Calu3 (cell line): ENCODE data around the gene LMTK2. TPM values are rescaled to one million over a fixed set of nuclear protein-coding genes. Genes with fewer than 3 reads are reported as not detected.

Source experiments
- BruUV-seq: library from RNA; stranded (reverse); fragments of 400-500 nt; replicated peaks from 2 replicates; lab custom pipeline; 2021; lab: Mats Ljungman, UMichigan
- CTCF ChIA-PET: fragments of 300-600 bp; sonication (Branson Sonifier 250); formaldehyde crosslinking; loops from one replicate; lab custom pipeline; 2022; ENCODE audit warnings: antibody characterized with exemption; lab: Charles Lee
- DNase-seq: peaks from one replicate; pipeline ENCODE4 v3.0.0; 2022
- H3K27ac Mint-ChIP-seq: one replicate; pipeline ENCODE4 v1.8.0; 2022; ENCODE audit warnings: mixed read lengths; ENCODE audit not compliant: unreplicated experiment
- H3K27me3 Mint-ChIP-seq: one replicate; pipeline ENCODE4 v1.8.0; 2022; ENCODE audit warnings: mixed read lengths; ENCODE audit not compliant: unreplicated experiment
- H3K36me3 Mint-ChIP-seq: one replicate; pipeline ENCODE4 v1.8.0; 2022; ENCODE audit warnings: mild to moderate bottlenecking, moderate library complexity, mixed read lengths; ENCODE audit not compliant: insufficient read depth, unreplicated experiment
- H3K4me1 Mint-ChIP-seq: one replicate; pipeline ENCODE4 v1.8.0; 2022; ENCODE audit warnings: mild to moderate bottlenecking, low read depth, mixed read lengths; ENCODE audit not compliant: unreplicated experiment
- H3K4me3 Mint-ChIP-seq: one replicate; pipeline ENCODE4 v1.8.0; 2022; ENCODE audit warnings: mild to moderate bottlenecking, low read depth, moderate library complexity, mixed read lengths; ENCODE audit not compliant: unreplicated experiment
- H3K9me3 Mint-ChIP-seq: one replicate; pipeline ENCODE4 v1.8.0; 2022; ENCODE audit warnings: low read depth, mixed read lengths; ENCODE audit not compliant: unreplicated experiment
- intact Hi-C: fragments of 100-400 bp; cut with micrococcal nuclease; formaldehyde crosslinking; loops from one replicate; pipeline ENCODE4 v1.10.0; 2022; ENCODE audit not compliant: unreplicated experiment
- total RNA-seq: library from RNA; stranded (reverse); gene quantifications from 2 replicates; pipeline ENCODE4 v1.2.3, GENCODE V29; 2022
- TF ChIP-seq, protein P1 (sequence below): fragments of 200-600 bp; IDR thresholded peaks from one replicate; pipeline ENCODE4 v1.8.0; 2022; ENCODE audit warnings: antibody characterized with exemption; ENCODE audit not compliant: unreplicated experiment

The LMTK2 gene
- total RNA-seq, 1 experiment from 2014 or later: 29.9 TPM

DNA sequence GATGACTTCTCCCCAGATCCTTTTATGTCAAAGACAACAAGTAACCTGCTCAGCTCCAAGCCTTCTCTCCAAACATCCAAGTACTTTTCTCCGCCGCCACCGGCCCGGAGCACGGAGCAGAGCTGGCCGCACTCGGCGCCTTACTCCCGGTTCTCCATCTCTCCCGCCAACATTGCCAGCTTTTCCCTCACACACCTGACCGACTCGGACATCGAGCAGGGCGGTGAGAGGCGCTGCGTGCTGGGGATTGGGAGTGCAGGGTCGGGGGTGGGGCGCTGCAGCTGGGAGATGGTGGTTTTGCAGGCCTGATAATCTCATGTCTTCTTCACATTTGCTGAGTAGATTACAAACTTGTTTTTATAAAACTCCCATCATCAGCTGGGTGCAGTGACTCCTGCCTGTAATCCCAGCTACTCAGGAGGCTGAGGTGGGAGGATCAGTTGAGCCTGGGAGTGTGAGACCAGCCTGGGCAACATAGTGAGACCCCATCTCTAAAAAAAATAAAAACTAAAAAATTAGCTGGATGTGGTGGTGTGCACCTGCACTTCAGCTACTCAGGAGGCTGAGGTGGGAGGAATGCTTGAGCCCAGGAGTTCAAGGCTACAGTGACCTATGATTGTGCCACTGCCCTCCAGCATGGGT is 97.4 kb downstream of the LMTK2 start:
- no TSS peak for BruUV-seq
- DNase-seq: no peak
- Mint-ChIP-seq H3K9me3 (no peaks in the 10 kb centered on the region), H3K27me3 (no peaks in the 10 kb centered on the region), H3K27ac (no peak overlapping the region), H3K36me3 (peaks cover 10% of the 10 kb centered on the region), H3K4me3 (no peak overlapping the region), H3K4me1 (peaks cover 8% of the 10 kb centered on the region)
- TF ChIP-seq, protein P1, sequence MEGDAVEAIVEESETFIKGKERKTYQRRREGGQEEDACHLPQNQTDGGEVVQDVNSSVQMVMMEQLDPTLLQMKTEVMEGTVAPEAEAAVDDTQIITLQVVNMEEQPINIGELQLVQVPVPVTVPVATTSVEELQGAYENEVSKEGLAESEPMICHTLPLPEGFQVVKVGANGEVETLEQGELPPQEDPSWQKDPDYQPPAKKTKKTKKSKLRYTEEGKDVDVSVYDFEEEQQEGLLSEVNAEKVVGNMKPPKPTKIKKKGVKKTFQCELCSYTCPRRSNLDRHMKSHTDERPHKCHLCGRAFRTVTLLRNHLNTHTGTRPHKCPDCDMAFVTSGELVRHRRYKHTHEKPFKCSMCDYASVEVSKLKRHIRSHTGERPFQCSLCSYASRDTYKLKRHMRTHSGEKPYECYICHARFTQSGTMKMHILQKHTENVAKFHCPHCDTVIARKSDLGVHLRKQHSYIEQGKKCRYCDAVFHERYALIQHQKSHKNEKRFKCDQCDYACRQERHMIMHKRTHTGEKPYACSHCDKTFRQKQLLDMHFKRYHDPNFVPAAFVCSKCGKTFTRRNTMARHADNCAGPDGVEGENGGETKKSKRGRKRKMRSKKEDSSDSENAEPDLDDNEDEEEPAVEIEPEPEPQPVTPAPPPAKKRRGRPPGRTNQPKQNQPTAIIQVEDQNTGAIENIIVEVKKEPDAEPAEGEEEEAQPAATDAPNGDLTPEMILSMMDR: no peak
- intact Hi-C loops: no loop called here
- CTCF ChIA-PET: no interaction called here

DNA sequence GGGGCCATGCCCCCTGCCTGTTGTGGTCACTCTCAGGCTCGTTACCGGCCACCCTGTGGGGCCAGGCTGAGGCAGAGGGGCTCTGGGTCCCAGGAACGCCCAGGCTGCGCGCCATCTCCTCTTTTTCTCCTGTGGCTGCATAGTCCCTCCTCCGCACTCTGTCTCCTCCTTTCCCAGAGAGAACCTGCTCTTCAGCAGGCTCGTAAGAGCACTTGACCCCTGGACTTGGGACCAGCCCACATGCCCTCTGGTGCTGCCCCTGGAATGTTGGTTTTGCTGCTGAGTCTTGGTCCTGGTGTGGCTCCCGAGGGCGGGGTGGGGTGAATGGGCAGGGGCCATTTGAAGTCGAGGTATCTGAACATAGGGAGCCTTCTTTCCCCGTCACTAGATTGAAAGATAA is 98.0 kb downstream of the LMTK2 start:
- H3K4me3 Mint-ChIP-seq: no peak overlapping the region
- no peaks in the 10 kb centered on the region for H3K27me3 Mint-ChIP-seq
- no peak for DNase-seq
- H3K27ac Mint-ChIP-seq: no peak overlapping the region
- no TSS peak for BruUV-seq
- peaks cover 8% of the 10 kb centered on the region for H3K4me1 Mint-ChIP-seq
- TF ChIP-seq, protein P1: no peak
- intact Hi-C loops: no loop called here
- no peaks in the 10 kb centered on the region for H3K9me3 Mint-ChIP-seq
- CTCF ChIA-PET: no interaction called here
- H3K36me3 Mint-ChIP-seq: peaks cover 10% of the 10 kb centered on the region

DNA sequence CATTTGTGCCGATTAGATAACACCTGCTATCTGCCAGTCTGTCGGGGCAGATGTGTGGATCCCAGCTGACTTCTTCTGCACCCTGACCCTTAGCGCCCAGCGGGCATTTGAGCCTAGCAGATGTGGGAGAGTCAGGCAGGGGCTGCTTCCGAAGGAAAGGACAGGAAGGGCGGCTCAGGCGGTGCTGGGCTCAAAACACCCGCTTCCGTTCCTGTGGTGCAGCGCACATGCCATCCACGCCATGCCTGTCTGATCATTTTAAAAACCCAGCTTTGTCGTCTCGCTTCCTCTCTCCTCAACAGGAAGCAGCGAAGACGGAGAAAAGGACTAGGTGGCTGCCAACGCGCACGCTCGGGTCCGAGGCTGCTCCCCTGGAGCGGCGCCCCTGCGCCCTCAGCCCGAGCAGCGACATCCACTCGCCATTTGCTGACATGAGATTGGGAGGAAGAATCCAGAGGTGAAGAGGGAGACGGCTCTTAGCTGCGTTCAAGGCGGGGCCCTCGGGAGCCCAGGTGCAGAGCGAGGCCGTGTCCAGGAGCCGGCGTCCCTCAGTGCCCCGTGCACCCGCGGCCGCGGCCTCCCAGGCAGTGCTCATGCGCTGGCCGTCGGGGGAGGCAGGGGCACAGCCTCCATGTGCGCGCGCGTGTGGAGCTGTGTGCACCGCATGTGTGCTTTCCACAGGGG is 98.6 kb downstream of the LMTK2 start:
- H3K9me3 Mint-ChIP-seq: no peaks in the 10 kb centered on the region
- intact Hi-C loops: no loop called here
- H3K36me3 Mint-ChIP-seq: peaks cover 10% of the 10 kb centered on the region
- H3K27me3 Mint-ChIP-seq: no peaks in the 10 kb centered on the region
- TF ChIP-seq, protein P1: no peak
- H3K27ac Mint-ChIP-seq: no peak overlapping the region
- no TSS peak for BruUV-seq
- DNase-seq: no peak
- no peak overlapping the region for H3K4me3 Mint-ChIP-seq
- CTCF ChIA-PET: no interaction called here
- peaks cover 8% of the 10 kb centered on the region for H3K4me1 Mint-ChIP-seq

DNA sequence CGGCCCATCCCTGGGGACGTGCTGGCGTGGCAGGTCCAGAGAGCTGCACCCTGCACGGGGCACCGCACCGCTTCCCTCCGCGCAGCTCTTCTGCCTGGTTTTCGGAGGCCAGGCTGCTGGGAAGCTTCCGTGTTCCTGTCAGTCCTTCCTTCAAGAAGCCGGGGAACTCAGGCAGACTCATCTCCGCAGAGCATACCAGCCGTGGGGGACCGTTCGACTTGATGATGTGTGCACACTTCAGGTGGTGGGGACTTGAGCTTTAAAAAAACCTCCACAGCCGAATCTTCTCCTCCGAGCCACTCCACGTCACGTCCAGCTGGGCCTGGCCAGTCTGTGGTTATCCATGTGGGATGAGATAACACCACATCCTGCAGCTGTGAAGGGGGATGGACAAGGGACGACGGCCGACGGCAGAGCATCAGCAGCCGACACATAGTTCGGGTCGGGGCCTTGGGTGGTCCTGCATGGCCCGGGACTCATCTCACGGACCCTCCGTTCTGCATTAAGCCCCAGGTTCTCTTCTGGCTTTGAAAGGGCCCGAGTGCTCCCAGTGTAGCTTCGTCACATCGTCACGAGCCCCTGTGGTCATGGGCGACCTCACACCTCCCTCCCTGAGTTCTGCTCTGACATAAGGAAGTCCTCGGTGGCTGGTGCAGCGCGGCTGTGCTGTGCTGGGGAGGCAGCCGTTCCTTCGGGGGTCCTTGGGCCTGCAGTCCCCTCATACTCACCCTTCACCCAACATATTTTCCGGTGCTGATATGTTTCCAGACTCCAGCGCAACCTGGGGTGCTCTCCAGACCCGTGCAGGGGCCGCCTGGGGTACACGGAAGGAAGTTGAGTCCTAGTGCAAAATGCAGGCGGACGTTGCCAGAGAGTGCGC is 100.0 kb downstream of the LMTK2 start:
- DNase-seq: no peak
- Mint-ChIP-seq H3K27ac (no peak overlapping the region), H3K36me3 (peaks cover 14% of the 10 kb centered on the region), H3K4me1 (peaks cover 7% of the 10 kb centered on the region), H3K27me3 (no peaks in the 10 kb centered on the region), H3K9me3 (no peaks in the 10 kb centered on the region), H3K4me3 (no peak overlapping the region)
- TF ChIP-seq, protein P1: no peak
- no TSS peak for BruUV-seq
- intact Hi-C loops: no loop called here
- CTCF ChIA-PET: no interaction called here
